DMS53 (cell line): ENCODE results near the gene NUMA1.
A peak's percentile ranks its signal among the peaks of the same experiment; 100 is the strongest.

Experiments
- DNase-seq: peaks from one replicate; lab custom pipeline; 2025; lab: John Stamatoyannopoulos, UW

The NUMA1 gene

DNA sequence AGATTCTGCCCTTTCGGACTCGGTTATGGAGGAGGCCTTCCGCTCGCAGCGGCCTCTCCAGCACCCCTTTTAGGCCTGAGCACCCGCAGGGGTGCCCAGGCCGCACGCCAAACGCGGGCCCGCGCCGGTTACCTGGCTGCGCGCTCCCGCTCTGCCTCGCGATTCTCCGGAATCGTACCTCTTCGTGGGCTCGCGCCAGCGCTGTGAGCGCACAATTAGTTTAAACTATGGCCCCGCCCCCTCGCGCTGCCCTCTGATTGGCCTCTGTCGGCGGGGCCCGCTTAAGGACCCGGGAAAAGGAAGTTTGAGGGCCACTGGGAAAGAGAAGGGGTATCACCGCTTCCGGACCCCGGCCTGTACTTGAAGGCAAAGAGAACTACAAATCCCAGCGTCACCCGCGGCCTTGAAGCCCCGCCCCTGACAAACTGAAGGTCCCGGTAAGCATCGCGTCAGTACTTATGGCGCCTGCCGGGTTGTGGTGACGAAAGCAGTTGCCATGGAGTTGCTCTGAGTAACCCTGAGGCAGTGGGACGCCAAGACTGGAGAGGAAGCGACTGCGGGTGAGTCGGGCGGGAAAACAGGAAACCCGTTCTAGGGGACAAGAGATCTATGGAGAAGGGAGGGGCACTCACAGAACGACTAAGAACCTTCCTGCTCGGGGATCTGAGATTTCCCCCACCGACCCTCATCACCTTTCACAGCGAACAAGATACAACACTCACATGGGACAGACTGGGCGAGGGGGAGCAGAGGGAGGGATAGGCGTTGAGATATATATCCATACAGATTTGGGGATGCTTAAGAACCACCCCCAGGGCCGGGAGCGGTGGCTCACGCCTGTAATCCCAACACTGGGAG, at the start of gene NUMA1, which contains the start of gene LRRC51:
Gene NUMA1 (minus strand): TSS at position 217 of the 858 bp plus-strand sequence. CDS start 44,599 bp downstream, outside the sequence.
Gene LRRC51 (plus strand): TSS at position 525 of the 858 bp plus-strand sequence. CDS start 8,234 bp downstream, outside the sequence.
- DNase-seq: peak; percentile 100

GRCh38 chr11:72129381-72129780, 49.0 kb upstream of the NUMA1 start:
- no peak for DNase-seq

- peak; percentile 36 for DNase-seq
These were observed 47.6 kb upstream of the NUMA1 start for GRCh38 chr11:72127923-72128322.

GRCh38 chr11:72125956-72126355, 45.6 kb upstream of the NUMA1 start:
- DNase-seq: no peak

- DNase-seq: no peak
These were observed 43.7 kb upstream of the NUMA1 start for GRCh38 chr11:72124046-72124445.

GRCh38 chr11:72123117-72123653, 42.8 kb upstream of the NUMA1 start:
- DNase-seq: no peak

GRCh38 chr11:72122607-72123006, 42.3 kb upstream of the NUMA1 start:
- DNase-seq: no peak

DNA sequence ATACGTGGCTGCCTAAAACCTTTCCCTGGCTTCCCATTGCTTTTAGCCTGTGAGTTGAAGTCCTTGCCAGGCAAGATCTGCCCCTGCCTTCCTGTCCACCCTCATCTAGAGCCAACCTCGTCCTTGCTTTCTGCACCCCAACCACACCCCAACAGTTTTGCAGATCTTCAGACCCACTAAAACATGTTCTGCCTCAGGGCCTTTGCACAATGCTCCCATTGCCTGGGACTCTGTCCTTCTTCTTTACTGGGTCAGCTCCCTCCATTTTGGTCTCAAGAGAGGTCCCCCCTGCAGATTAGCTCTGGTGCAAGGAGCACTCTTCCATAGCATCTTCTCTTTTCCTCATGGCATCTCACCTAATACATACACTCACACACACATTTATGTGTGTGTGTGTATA, 40.6 kb upstream of the NUMA1 start:
- DNase-seq: no peak

DNA sequence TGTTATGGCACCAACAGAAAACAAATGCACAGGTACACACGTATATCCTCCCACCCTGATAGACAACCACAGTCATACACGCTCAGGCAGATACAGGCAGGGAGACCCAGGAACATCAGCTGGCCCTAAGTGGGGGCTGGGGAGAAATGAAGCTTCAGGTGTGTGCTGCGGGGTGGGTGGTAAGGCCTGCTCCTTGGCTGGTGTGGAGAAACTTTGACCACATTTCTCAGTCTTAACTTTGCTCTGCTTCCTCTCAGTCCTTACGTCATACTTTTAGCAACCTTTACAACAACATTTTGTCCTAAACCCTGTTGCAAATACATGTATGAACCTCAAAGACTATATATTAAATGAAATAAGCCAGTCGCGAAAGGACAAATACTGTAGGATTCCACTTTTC, 38.9 kb upstream of the NUMA1 start:
- no peak for DNase-seq

- DNase-seq: no peak
These were observed 35.8 kb upstream of the NUMA1 start for GRCh38 chr11:72116019-72116755.

DNA sequence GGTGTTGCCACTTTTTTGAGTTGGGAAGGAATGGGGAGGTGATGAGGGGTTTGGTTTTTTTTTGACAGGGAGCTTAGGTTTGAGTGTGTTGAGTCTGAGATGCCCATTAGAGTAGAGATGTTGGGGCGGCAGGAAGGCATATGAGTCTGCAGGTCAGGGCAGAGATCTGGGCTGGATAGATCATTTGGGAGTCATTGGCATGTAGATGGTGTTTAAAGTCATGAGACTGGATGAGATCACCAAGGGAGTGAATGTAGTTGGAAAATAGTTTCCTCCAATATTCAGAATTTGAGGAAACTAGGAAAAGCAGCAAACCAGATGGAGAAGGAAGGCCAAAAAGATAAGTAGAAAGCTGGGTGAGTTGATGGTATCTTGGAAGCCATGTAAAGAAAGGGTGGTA, 34.2 kb upstream of the NUMA1 start:
- no peak for DNase-seq

DNA sequence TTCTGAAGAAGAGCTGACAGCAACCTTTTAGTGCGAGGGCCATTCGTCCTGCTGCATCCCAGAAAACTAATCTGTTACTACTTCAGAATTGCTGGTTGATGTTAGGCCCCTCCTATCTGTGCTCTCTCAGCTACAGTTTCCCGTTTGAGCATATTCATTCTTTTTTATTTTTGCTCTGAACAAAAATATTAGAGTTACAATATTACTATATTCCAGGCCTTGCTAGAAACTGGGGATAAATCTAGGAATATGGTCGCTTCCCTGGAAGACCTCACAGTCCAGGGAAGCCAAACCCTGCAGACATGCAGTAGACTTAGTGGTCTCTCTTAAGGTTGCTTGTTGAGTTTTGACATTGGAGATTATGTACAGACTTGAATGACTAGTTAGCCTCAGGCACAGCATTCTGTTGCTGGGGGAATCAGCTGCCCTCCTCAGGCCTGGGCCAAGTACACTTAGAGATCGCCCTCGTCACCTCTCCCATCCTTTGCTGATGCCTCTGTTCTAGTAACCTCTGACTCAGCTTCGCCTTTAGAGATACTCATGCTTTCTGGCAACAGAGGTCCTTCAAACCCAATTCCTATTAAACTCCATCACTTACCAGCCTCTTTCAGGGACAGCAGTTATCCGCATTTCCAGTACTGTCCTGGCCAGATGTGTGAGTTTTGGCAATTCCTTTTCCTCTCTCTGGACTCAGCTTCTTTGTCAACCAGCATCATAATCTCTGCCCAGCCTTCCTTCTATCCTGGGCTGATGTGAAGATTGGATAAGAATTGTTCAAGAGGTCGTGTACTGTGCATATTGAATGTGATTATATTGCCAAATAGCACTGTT, 32.9 kb upstream of the NUMA1 start:
- DNase-seq: no peak

DNA sequence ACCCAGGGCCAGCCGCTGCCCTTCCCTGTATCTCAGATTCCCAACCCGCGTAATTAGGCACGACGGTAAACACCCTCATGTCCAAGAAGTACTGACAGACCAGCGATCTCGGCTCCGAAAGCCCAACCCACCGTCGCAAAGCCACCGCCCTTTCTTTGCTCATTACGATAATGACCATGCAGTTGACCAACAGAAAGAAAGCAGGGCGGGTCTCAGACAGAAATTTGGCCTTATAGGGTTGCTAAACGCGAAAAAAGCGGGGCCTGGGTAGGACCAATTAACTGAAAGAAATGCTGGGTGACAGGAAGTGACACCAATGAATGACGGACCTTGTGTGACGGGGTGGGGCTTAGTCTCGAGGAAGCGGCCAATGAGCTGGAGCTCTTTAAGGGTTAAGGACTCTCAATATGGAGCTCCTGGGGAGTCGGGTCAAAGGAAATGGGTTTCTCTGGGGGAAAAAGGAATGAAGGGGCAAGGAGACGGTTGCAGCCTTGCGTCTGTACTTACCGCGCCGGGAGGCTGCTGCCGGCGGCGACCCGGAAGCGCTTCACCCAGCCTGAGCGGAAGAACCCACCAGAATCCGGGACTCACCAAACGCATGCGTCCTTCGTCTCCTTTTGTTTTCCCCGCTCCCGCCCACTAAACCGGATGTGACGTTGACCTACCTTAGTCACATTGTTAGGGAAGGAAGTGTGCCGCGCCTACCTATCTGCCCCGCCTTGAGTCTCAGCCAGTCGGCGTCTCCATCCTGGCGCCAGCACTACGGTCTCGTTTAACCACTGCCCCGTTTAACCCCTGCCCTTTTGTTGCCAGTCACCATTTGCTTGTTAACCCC, 32.0 kb upstream of the NUMA1 start, which contains the start of gene ANAPC15:
Gene ANAPC15 (minus strand): TSS at position 553 of the 835 bp plus-strand sequence. CDS start 1,419 bp downstream, outside the sequence.
- DNase-seq: peak; percentile 100

DNA sequence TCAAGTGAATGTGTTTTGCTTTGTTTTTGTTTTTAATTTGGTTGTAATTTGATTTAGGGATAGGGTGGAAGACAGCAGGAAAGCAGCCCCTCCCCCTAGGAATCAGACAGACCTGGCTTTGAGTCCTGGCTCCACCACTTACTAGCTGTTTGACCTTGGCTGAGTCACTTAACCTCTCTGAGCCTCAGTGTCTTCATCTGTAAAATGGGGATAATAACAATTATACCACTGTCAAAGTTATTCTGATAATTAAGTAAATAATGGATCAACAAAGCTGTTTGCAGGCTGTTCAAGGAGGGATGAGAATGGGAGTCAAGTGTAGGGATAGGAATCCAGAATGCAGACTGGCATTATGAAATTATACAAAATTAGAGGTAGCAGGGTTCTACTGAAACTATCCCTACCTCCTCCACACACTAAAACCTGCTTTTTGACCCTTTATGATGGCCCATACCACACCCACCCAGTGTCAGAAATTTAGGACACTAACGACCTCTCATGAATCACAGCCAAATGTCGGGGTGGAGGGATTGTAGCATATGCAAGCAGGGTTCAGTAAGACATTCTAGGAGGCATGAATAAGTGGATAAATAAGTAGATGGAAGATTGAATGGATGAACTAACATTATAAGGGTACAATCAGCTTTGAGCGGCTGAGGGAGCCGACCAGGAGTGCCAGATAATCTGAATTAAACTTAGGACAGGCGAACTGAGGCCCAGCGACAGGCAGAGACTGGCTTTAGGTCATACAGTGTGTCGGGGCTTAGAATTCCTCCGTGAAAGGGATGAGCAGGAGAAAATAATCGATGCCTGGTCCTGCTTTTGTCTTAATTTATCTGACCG, 31.2 kb upstream of the NUMA1 start:
- DNase-seq: no peak

- no peak for DNase-seq
These were observed 25.5 kb upstream of the NUMA1 start, which contains the start of gene TOMT for GRCh38 chr11:72105888-72106287. TSS of gene TOMT (plus strand) at chr11:72105924. CDS start at chr11:72105952, 28 bp downstream.

DNA sequence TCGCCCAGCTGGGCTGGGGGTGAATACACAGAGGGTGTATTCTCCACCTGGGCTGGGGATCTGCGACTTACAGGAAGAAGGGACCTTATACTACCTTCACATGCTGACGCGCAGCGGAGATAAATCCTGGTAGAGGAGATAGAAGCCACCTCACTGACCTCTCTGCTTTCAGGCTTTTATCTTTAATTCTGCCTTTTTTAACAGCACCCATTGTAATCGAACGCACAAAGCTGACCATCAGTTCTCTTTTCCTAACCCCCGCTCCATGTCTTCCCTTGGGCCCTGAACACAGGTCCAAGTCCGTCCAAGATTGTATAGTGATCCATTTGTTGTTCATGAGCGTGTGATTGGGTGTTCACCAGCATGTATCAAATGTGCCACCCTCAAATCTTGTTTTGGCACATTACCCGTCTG, 23.4 kb upstream of the NUMA1 start:
- DNase-seq: no peak

DNA sequence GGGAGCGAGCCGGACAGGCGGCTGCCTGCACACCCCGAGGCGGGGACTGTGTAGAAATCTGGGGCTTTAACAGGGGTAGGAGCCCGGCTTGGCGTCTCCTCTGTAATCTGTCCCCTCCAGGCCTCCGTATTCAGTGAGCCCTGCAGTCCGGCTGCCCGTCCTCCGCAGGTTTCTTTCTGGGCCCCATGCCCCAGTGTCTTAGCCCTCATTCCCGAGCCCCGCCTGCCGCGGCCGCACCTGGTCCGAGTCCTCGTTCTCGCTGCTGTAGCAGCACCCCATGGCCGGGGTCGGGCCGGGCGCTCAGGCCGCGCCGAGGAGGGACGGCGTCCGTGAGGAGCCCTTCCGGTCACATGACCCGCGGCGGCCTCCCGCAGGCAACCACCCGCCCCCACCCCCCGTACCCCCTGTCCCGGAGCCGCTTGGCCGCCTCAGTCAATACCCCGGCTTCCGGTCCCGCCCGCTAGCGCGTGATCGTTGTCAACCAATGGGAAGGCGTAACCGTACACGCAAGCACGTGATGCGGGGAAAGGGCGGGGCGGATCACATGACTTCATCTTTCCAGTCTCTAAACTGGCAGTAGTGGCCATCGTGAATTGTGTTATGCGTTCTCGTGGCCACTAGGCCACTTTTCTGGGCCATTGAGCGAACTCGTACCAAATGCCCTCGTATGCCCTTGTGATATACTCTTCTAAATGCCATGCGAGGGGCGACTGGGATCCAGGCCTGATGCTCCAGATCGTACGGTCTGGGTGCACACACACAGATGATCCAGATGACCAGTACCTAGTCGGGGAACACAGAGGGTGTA, 22.8 kb upstream of the NUMA1 start, which contains the start of gene LAMTOR1:
Gene LAMTOR1 (minus strand): TSS at position 352 of the 808 bp plus-strand sequence. CDS start 73 bp downstream, at position 279.
- DNase-seq: peak; percentile 100

DNA sequence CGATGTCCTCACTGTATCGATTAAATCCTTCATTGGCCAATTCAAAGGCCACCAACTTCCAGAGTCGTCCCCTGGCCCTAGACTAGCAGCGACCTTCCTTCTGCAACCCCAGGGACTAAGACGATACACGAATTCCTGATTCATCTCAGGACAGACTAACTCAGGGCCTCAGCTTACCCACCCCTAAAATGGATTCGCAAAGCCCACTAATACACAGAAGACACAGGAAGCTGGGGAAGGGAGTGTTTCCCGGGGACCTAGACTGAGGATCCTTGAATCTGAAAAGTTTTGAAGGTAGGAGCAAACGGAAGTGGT, 22.2 kb upstream of the NUMA1 start:
- DNase-seq: no peak

DNA sequence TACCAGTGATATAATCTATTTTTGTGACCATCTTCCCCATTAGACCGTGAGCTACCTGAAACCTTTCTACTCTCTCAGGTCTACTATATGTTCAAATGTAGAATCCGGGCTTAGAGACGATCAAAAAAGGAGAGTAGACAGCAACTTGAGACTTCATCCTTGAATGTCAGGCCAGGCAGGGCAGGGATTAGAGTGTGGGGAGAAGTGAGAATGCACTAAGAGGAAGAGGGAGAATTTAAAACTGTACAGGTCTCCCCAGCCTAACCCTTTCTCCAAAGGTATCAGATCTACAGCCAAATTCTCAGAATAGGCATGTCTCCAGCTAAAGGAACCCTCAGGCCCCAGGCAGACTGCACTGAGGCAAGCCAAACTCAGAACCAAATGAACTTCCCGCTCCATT, 21.8 kb upstream of the NUMA1 start:
- no peak for DNase-seq
